ENCODE results near the gene SLC16A10. TPM values are rescaled to one million over a fixed set of nuclear protein-coding genes. Genes with fewer than 3 reads are reported as not detected.

SLC16A10 gene
- total and polyA plus RNA-seq, 2 of the 8 experiments (the other 6 are each of a cell fraction or from before 2014, with no cell fraction given): 18.6 to 23.2 TPM

- no peak overlapping the region for H3K4ac ChIP-seq (replicated peaks; ENCODE audit: insufficient read length, low read depth, low read length)
- H3K56ac ChIP-seq (replicated peaks; ENCODE audit: insufficient read length, low read depth, low read length): no peak overlapping the region
These were observed 132.5 kb downstream of the SLC16A10 start for GRCh38 chr6:111219785-111220184.

More at GRCh38 chr6:111219785-111220184, 132.5 kb downstream of the SLC16A10 start:
- H2AK5ac ChIP-seq (ENCODE audit: low read depth, low read length): no peak overlapping the region
- no peak for DNase-seq (ENCODE audit: low read depth in 1 of 2, low spot score in 2 of 2)
- no peak overlapping the region for H3K14ac ChIP-seq (ENCODE audit: insufficient read length)
- H3K18ac ChIP-seq (ENCODE audit: extremely low read depth, low read length): no peak overlapping the region
- no peaks in the 10 kb centered on the region for H3K79me2 ChIP-seq (ENCODE audit: control insufficient read depth in 1 of 2, insufficient read depth in 2 of 2, low read length in 2 of 2)
- no peaks in the 10 kb centered on the region for H3K27me3 ChIP-seq (replicated peaks in 1 of 4; ENCODE audit: control insufficient read depth in 3 of 4, extremely low read depth in 1 of 4, insufficient read depth in 3 of 4, low read length in 3 of 4)
- no peak overlapping the region for H3K4me2 ChIP-seq (ENCODE audit: insufficient read depth in 1 of 2, low read depth in 2 of 2, low read length in 2 of 2)
- no peak overlapping the region for H2BK120ac ChIP-seq (replicated peaks; ENCODE audit: low read depth, low read length)
- H3K4me3 ChIP-seq (ENCODE audit: extremely low read depth in 1 of 4, insufficient read depth in 2 of 4, low read depth in 3 of 4, low read length in 4 of 4): no peak overlapping the region
- no peak for TF ChIP-seq EGR1 (IDR thresholded peaks at IDR 0.05; ENCODE audit: borderline replicate concordance, low read depth, low read length)
- TF ChIP-seq SIN3A (conservative IDR thresholded peaks at IDR 0.05 in 1 of 2, IDR thresholded peaks at IDR 0.05 in 1 of 2; ENCODE audit: low read depth in 1 of 2, low read length in 2 of 2): no peak
- no peak for TF ChIP-seq TEAD4 (IDR thresholded peaks at IDR 0.05; ENCODE audit: low read depth, low read length)
- no peak for TF ChIP-seq TBP (IDR thresholded peaks at IDR 0.05; ENCODE audit: low read depth, low read length)
- TF ChIP-seq RFX5 (IDR thresholded peaks at IDR 0.05; ENCODE audit: borderline replicate concordance, low read depth, low read length): no peak
- TF ChIP-seq, protein P1, sequence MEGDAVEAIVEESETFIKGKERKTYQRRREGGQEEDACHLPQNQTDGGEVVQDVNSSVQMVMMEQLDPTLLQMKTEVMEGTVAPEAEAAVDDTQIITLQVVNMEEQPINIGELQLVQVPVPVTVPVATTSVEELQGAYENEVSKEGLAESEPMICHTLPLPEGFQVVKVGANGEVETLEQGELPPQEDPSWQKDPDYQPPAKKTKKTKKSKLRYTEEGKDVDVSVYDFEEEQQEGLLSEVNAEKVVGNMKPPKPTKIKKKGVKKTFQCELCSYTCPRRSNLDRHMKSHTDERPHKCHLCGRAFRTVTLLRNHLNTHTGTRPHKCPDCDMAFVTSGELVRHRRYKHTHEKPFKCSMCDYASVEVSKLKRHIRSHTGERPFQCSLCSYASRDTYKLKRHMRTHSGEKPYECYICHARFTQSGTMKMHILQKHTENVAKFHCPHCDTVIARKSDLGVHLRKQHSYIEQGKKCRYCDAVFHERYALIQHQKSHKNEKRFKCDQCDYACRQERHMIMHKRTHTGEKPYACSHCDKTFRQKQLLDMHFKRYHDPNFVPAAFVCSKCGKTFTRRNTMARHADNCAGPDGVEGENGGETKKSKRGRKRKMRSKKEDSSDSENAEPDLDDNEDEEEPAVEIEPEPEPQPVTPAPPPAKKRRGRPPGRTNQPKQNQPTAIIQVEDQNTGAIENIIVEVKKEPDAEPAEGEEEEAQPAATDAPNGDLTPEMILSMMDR (IDR thresholded peaks at IDR 0.05; ENCODE audit: control extremely low read depth in 1 of 3, insufficient read depth in 1 of 3, low read depth in 1 of 3, low read length in 3 of 3): no peak
- TF ChIP-seq MAFK (IDR thresholded peaks at IDR 0.05; ENCODE audit: low read depth, low read length): no peak
- no peak for TF ChIP-seq BRCA1 (IDR thresholded peaks at IDR 0.05; ENCODE audit: low read depth, low read length)
- TF ChIP-seq, protein P2, sequence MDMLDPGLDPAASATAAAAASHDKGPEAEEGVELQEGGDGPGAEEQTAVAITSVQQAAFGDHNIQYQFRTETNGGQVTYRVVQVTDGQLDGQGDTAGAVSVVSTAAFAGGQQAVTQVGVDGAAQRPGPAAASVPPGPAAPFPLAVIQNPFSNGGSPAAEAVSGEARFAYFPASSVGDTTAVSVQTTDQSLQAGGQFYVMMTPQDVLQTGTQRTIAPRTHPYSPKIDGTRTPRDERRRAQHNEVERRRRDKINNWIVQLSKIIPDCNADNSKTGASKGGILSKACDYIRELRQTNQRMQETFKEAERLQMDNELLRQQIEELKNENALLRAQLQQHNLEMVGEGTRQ (IDR thresholded peaks at IDR 0.05; ENCODE audit: low read length): no peak
- no peak for TF ChIP-seq SRF (IDR thresholded peaks at IDR 0.05; ENCODE audit: low read depth, low read length)
- no peak overlapping the region for H3K27ac ChIP-seq (ENCODE audit: low read depth, low read length)
- H3K23me2 ChIP-seq (ENCODE audit: low read depth, low read length): no peaks in the 10 kb centered on the region
- no peaks in the 10 kb centered on the region for H3K4me1 ChIP-seq (replicated peaks in 1 of 4; ENCODE audit: control insufficient read depth in 3 of 4, insufficient read depth in 4 of 4, low read length in 3 of 4)
- H4K5ac ChIP-seq (ENCODE audit: insufficient read length, low read depth, low read length): no peak overlapping the region
- H4K8ac ChIP-seq (ENCODE audit: extremely low read depth, insufficient read depth, low read length): no peak overlapping the region
- H2BK20ac ChIP-seq (ENCODE audit: low read length): no peak overlapping the region
- ChIA-PET CTCF (ENCODE audit: partially characterized antibody) (interaction anchor here (0.6 to 3.6 kb wide), 5 partner anchors 11 to 782 kb away, joined by 3 to 26 read pairs (median 4); no protein-coding TSS in a partner anchor), POLR2A (ENCODE audit: partially characterized antibody) (no interaction called here)
- no peak overlapping the region for H2AFZ ChIP-seq (ENCODE audit: low read length)
- H3K9ac ChIP-seq (replicated peaks in 1 of 4; ENCODE audit: extremely low read depth in 1 of 4, low read depth in 3 of 4, low read length in 3 of 4): no peak overlapping the region
- H3K36me3 ChIP-seq (ENCODE audit: control insufficient read depth in 2 of 4, insufficient read depth in 4 of 4, low read length in 3 of 4): no peaks in the 10 kb centered on the region
- FAIRE-seq: no peak
- no peak overlapping the region for H2BK12ac ChIP-seq (ENCODE audit: low read depth, low read length)
- H4K91ac ChIP-seq (replicated peaks; ENCODE audit: insufficient read length, low read length): no peak overlapping the region
- H4K20me1 ChIP-seq (replicated peaks in 1 of 2; ENCODE audit: control insufficient read depth in 1 of 2, insufficient read depth in 2 of 2, low read length in 2 of 2): no peaks in the 10 kb centered on the region
- H3K9me3 ChIP-seq (ENCODE audit: insufficient read depth in 2 of 2, low read depth in 1 of 2, low read length in 1 of 2): no peaks in the 10 kb centered on the region
- no peak overlapping the region for H3K23ac ChIP-seq (ENCODE audit: insufficient read length)
- H2BK5ac ChIP-seq (ENCODE audit: low read depth, low read length): no peak overlapping the region
- no peaks in the 10 kb centered on the region for H3K79me1 ChIP-seq (ENCODE audit: low read depth, low read length)
- 92% methylated on average over 6 of the region's 6 CpGs; no CpG with 5 or more reads in 1 of the 2 experiments for WGBS, 2 experiments (ENCODE audit: extremely low coverage in 1 of 2, insufficient coverage in 1 of 2, insufficient read length in 1 of 2, insufficient replicate concordance in 2 of 2, low coverage in 1 of 2, low lambda C conversion rate in 2 of 2, missing lambda C conversion rate in 1 of 2)
- no peak overlapping the region for H2BK15ac ChIP-seq (ENCODE audit: low read length)
